GM18861 (cell line): ENCODE results near the gene OR1D5.
"Not testable (repeated sequence)": the region's sequence is repeated elsewhere in the genome, so short reads cannot be mapped to it uniquely, and the experiment has no call there.

Experiments
- ATAC-seq: cut with Tn5 transposase; IDR thresholded peaks from one replicate; pipeline ENCODE4 v1.9.1; 2021; ENCODE audit not compliant: unreplicated experiment

The OR1D5 gene

GRCh38 chr17:3032258-3033247 is 30.9 kb downstream of the OR1D5 start:
- no peak for ATAC-seq

GRCh38 chr17:3030852-3031470 is 32.4 kb downstream of the OR1D5 start:
- ATAC-seq: not testable (repeated sequence)

- no peak for ATAC-seq
These were observed 33.3 kb downstream of the OR1D5 start for GRCh38 chr17:3030096-3030495.

- no peak for ATAC-seq
These were observed 34.0 kb downstream of the OR1D5 start for GRCh38 chr17:3029213-3029913.

GRCh38 chr17:3027786-3028532 is 35.4 kb downstream of the OR1D5 start:
- no peak for ATAC-seq

- ATAC-seq: no peak
These were observed 36.3 kb downstream of the OR1D5 start for GRCh38 chr17:3026856-3027751.

- ATAC-seq: no peak
These were observed 37.1 kb downstream of the OR1D5 start for GRCh38 chr17:3026125-3026855.

- no peak for ATAC-seq
These were observed 37.8 kb downstream of the OR1D5 start for GRCh38 chr17:3025421-3026124.

- ATAC-seq: no peak
These were observed 39.1 kb downstream of the OR1D5 start for GRCh38 chr17:3024346-3024745.

GRCh38 chr17:3022197-3022596 is 41.2 kb downstream of the OR1D5 start:
- no peak for ATAC-seq

- no peak for ATAC-seq
These were observed 43.0 kb downstream of the OR1D5 start for GRCh38 chr17:3020381-3020780.

- no peak for ATAC-seq
These were observed 43.6 kb downstream of the OR1D5 start for GRCh38 chr17:3019761-3020160.

- ATAC-seq: no peak
These were observed 45.5 kb downstream of the OR1D5 start for GRCh38 chr17:3017936-3018335.

GRCh38 chr17:3015890-3016289 is 47.5 kb downstream of the OR1D5 start:
- no peak for ATAC-seq

GRCh38 chr17:3012926-3013581 is 50.4 kb downstream of the OR1D5 start:
- ATAC-seq: no peak
